Lower leg skin (tissue), 4 donors: Measurements from ENCODE around the gene HPX. TPM values are rescaled to one million over a fixed set of nuclear protein-coding genes. Genes with fewer than 3 reads are reported as not detected.

Source experiments
- DNase-seq, 2 donors: peaks; one replicate each; pipeline ENCODE4 v3.0.0-alpha.2; 2019; ENCODE audit warnings: low spot score in 2 of 2
- H3K4me3 ChIP-seq: fragments of 200-600 bp; sonication (generic); 2 replicates; pipeline ENCODE4 v1.5.1; 2017; ENCODE audit warnings: mild to moderate bottlenecking, low read depth; ENCODE audit not compliant: poor library complexity, severe bottlenecking
- POLR2A ChIP-seq, 2 donors: fragments of 450-650 bp; IDR thresholded peaks; one replicate each; pipeline ENCODE4 v1.6.1; 2016 to 2017; ENCODE audit warnings: antibody characterized with exemption in 2 of 2, mild to moderate bottlenecking in 1 of 2, moderate library complexity in 1 of 2
- WGBS, 2 donors: methylation state at CpG; one replicate each; pipeline ENCODE4 v1.1.5; 2018; 5-methylcytosine and 5-hydroxymethylcytosine counted together
- intact Hi-C: fragments of 100-400 bp; cut with DNase I; formaldehyde crosslinking; loops from one replicate; pipeline ENCODE4 v1.15.0; 2023; ENCODE audit warnings: low total_unique reads
- total RNA-seq, 4 donors: library from RNA; depleted of rRNA; stranded (reverse); fragments of >200 nt; gene quantifications; one replicate each; pipeline ENCODE4 v1.1.0, GENCODE V29; 2016
- TF ChIP-seq, protein P1 (sequence below), 3 donors: fragments of 450-650 bp; IDR thresholded peaks; one replicate each; pipeline ENCODE4 v1.5.1; 2016; ENCODE audit warnings: antibody characterized with exemption in 3 of 3, mild to moderate bottlenecking in 3 of 3, moderate library complexity in 2 of 3

HPX gene
- total RNA-seq, 4 donors from 2014 or later = 0.42 to 1.2 (median 1.1) TPM

DNA sequence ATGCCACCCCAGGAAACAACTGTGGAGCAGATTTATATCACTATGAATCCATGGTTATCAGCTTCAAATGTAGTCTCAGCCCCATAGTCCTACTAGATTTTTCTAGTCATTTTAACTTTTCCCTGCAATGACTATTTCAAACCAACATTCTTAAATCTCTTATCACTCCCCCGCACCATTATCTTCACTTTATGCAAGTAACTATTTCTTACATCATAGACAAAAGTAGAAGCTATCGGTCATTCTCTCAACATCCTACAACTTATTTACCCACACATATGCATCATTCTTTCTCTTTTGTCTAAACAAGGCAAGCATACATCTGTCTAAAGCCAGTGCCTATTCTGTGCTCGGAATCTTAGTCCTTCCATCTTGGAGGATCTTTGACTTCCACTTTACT, 44.9 kb upstream of the HPX start:
- H3K4me3 ChIP-seq = no peak overlapping the region
- intact Hi-C loops = no loop called here
- TF ChIP-seq, protein P1, sequence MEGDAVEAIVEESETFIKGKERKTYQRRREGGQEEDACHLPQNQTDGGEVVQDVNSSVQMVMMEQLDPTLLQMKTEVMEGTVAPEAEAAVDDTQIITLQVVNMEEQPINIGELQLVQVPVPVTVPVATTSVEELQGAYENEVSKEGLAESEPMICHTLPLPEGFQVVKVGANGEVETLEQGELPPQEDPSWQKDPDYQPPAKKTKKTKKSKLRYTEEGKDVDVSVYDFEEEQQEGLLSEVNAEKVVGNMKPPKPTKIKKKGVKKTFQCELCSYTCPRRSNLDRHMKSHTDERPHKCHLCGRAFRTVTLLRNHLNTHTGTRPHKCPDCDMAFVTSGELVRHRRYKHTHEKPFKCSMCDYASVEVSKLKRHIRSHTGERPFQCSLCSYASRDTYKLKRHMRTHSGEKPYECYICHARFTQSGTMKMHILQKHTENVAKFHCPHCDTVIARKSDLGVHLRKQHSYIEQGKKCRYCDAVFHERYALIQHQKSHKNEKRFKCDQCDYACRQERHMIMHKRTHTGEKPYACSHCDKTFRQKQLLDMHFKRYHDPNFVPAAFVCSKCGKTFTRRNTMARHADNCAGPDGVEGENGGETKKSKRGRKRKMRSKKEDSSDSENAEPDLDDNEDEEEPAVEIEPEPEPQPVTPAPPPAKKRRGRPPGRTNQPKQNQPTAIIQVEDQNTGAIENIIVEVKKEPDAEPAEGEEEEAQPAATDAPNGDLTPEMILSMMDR (IDR thresholded peaks at IDR 0.05) = no peak
- no peak for TF ChIP-seq POLR2A (IDR thresholded peaks at IDR 0.05)
- DNase-seq = no peak
- WGBS, 2 donors = 77 to 98% methylated on average over 3 of the region's 3 CpGs

DNA sequence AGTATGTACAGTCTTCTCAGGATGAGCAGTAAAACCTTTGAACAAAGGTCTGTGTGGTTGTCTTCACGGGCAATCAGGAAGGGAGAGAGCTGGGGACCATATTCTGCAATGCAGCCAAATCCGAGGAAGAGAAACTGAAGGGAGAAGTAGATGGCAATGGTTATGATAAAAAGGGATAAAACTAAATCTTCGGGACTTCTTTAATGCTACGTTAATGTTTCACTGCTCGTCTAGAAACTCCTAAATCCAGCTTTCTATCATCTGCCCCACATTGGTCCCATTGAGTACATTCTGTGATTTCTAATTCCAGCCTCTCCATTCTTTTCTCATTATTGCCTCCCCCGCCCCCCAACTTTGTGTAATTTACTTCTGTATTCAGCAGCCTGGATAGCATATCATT, 42.2 kb upstream of the HPX start:
- WGBS, 2 donors = 85 to 89% methylated on average over 6 of the region's 6 CpGs
- no peak for TF ChIP-seq POLR2A (IDR thresholded peaks at IDR 0.05)
- no peak overlapping the region for H3K4me3 ChIP-seq
- intact Hi-C loops = no loop called here
- DNase-seq = no peak

DNA sequence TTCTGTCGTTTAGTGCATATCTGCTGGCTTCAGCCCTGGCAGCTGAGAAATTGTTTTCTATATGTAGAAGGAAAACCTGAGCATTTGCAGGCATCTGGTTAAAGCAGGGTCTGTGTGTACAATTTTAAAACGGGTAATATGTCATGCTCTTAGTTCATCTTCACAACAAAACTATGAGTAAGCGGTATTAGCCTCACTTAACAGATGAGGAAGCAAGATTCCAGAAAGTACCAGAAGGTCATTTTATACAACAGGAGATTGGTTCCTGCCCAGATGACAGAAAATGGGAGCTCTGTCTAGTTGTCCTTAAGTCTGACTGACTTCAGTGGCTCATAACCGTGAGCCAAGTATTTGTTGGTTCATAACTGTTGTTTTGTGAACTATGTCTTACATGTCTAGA, 41.7 kb upstream of the HPX start:
- TF ChIP-seq, protein P1 (IDR thresholded peaks at IDR 0.05) = no peak
- no peak for TF ChIP-seq POLR2A (IDR thresholded peaks at IDR 0.05)
- no peak overlapping the region for H3K4me3 ChIP-seq
- intact Hi-C loops = no loop called here
- WGBS, 2 donors = 74 to 81% methylated on average over 4 of the region's 4 CpGs
- no peak for DNase-seq

DNA sequence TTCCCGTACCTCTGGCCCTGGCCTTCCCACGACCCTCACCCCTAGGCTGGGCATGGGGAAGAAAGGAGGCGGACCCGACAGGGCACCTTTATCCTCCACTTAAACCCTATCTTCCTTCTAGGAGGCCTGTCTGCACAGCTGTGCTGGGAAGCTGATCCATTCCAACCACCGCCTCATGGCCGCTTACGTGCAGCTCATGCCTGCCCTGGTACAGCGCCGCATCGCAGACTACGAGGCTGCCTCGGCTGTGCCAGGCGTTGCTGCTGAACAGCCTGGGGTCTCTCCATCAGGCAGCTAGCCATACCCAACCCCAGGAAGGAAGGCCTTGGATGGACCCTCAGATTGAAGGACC, 41.1 kb upstream of the HPX start:
- no peak for DNase-seq
- intact Hi-C loops = no loop called here

DNA sequence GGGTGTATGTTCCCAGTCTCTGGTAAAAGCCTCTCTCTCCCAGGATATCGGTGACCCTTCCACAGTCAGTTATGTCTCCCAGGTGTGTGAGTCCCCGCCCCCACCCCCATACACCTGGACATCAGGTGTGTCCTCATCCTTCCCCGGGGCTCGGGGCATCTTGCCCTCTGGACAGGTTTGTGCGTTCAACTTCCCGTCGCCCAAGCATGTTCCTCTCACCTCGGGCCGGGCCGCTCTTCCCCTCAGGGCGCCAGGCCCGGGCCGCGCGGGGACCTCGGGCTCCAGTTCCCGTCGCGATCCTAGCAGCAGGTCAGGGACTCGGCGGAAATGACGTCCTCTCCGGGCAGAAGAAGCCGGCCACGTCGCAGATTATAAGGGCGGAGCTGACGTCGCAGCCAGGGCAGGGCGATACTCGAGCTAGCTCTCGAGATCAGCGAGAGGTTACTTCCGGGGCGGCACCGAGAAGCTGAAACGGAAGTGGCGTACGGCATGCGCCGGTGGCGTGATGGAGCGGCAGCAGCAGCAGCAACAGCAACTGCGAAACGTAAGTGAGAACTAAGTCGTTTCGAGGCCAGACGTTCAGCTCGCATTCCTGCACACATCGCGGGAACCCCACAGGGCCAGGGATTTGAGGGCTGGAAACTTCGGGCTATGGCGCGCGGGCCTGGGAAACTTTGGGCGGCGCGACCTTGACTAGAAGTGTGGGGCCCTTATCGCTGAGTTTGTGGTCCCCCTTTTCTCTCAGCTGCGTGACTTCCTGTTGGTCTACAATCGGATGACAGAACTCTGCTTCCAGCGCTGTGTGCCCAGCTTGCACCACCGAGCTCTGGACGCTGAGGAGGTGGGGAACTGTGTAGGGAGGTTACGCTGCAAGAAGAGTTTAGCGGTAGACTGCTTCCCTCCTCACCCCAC, 40.5 kb upstream of the HPX start, which contains the start of the genes ARFIP2 and TIMM10B:
Gene ARFIP2, minus strand, starts transcription at position 320 of the 912 bp plus-strand sequence. CDS start 910 bp downstream, outside the sequence.
Gene TIMM10B, plus strand, starts transcription at position 490 of the 912 bp plus-strand sequence. Its CDS starts 16 bp downstream, at position 506.
- WGBS, 2 donors = 0 to 1% methylated on average over 51 to 53 of the region's 66 CpGs
- intact Hi-C loops = no loop called here
- TF ChIP-seq, protein P1 (IDR thresholded peaks at IDR 0.05) = no peak
- peak in 1 of 2 donors; percentile 9 for TF ChIP-seq POLR2A (IDR thresholded peaks at IDR 0.05)
- peak within 1 kb of the TSS; percentile 63 for H3K4me3 ChIP-seq
- DNase-seq = peak; percentile 98 to 99

More for the DNA sequence above, 41.1 kb upstream of the HPX start:
- WGBS, 2 donors = 0 to 5% methylated on average over 4 to 8 of the region's 13 CpGs
- TF ChIP-seq, protein P1 (IDR thresholded peaks at IDR 0.05) = no peak
- no peak for TF ChIP-seq POLR2A (IDR thresholded peaks at IDR 0.05)
- peak overlapping the region; percentile 63 for H3K4me3 ChIP-seq

DNA sequence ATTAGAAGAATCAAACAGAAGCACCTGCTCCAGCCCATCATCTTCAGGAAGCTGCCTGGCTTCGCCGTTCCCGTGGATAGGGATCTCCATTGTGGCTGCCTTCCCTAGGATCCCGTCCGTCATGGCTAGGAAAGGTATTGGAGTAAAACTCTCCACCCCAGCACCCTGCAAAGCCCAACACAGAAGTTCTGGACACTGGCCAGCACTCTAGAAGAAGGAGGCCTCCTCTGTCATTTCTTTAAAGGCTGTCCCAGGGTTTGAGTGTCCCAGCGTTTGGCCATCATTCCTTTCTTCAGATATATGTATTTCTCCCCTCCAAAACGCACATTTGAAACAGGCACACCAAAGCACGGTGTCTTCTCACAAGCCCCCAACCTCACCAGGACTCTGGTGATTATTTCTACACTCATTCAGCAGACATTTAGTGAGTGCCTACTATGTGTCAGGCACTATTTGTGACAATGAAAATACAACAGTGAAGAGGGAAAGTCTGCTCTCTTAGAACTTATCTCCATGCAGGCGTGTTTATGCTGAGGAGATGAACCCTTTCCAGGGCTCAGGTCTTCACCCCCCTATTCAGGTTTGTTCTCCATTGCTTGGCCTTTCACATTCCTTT, 39.6 kb upstream of the HPX start:
- peak overlapping the region; percentile 58 for H3K4me3 ChIP-seq
- no peak for DNase-seq
- TF ChIP-seq, protein P1 (IDR thresholded peaks at IDR 0.05) = no peak
- TF ChIP-seq POLR2A (IDR thresholded peaks at IDR 0.05) = no peak
- 52 to 55% methylated on average over 9 of the region's 9 CpGs for WGBS, 2 donors
- intact Hi-C loops = no loop called here
